Skeletal muscle tissue (tissue), 4 donors: ENCODE measurements around the gene EGFL6. TPM values are rescaled to one million over a fixed set of nuclear protein-coding genes. Genes with fewer than 3 reads are reported as not detected.

Experiments used
- H3K27ac ChIP-seq: one replicate; pipeline ENCODE4 v1.7.0; 2013; ENCODE audit warnings: mild to moderate bottlenecking, low read depth, low read length, inconsistent platforms
- H3K27me3 ChIP-seq, 3 donors: one replicate each; pipeline ENCODE4 v1.7.0; 2013; ENCODE audit warnings: low read length in 3 of 3; ENCODE audit not compliant: control insufficient read depth in 3 of 3, insufficient read depth in 3 of 3
- H3K36me3 ChIP-seq, 3 donors: one replicate each; pipeline ENCODE4 v1.7.0; 2013; ENCODE audit warnings: low read length in 3 of 3; ENCODE audit not compliant: control insufficient read depth in 3 of 3, insufficient read depth in 3 of 3
- H3K4me1 ChIP-seq, 3 donors: one replicate each; pipeline ENCODE4 v1.7.0; 2013; ENCODE audit warnings: low read length in 3 of 3, mild to moderate bottlenecking in 3 of 3; ENCODE audit not compliant: control insufficient read depth in 3 of 3, insufficient read depth in 3 of 3
- H3K4me3 ChIP-seq, 3 donors: one replicate each; pipeline ENCODE4 v1.7.0; 2013; ENCODE audit warnings: low read length in 3 of 3
- H3K9ac ChIP-seq, 3 donors: one replicate each; pipeline ENCODE4 v1.7.0; 2013; ENCODE audit warnings: low read length in 3 of 3, mild to moderate bottlenecking in 3 of 3, moderate library complexity in 2 of 3, low read depth in 1 of 3
- H3K9me3 ChIP-seq, 3 donors: one replicate each; pipeline ENCODE4 v1.7.0; 2013; ENCODE audit warnings: low read length in 3 of 3; ENCODE audit not compliant: control insufficient read depth in 3 of 3
- total RNA-seq: library from RNA; depleted of rRNA; stranded (reverse); fragments of >200 nt; gene quantifications from one replicate; pipeline ENCODE4 v1.2.3, GENCODE V29; 2014
- donor health status: Osteomylitis.

The EGFL6 gene
- total RNA-seq, 1 donor from 2014 or later = 36.0 TPM

- Histone ChIP-seq H3K27me3 (no peaks in the 10 kb centered on the region), H3K9ac (no peak overlapping the region), H3K4me3 (no peak overlapping the region), H3K9me3 (peaks cover 0 to 2% (median 0%) of the 10 kb centered on the region in 3 donors), H3K27ac (no peak overlapping the region), H3K36me3 (no peaks in the 10 kb centered on the region), H3K4me1 (no peaks in the 10 kb centered on the region)
These were observed 18.5 kb downstream of the EGFL6 start for GRCh38 chrX:13587786-13588477.

GRCh38 chrX:13590207-13590606 is 20.8 kb downstream of the EGFL6 start:
- Histone ChIP-seq H3K9me3 (peaks cover 0 to 2% (median 0%) of the 10 kb centered on the region in 3 donors), H3K27me3 (peaks cover 0 to 4% (median 0%) of the 10 kb centered on the region in 3 donors), H3K27ac (no peak overlapping the region), H3K36me3 (no peaks in the 10 kb centered on the region), H3K9ac (no peak overlapping the region), H3K4me3 (no peak overlapping the region), H3K4me1 (no peaks in the 10 kb centered on the region)

- Histone ChIP-seq H3K4me1 (no peaks in the 10 kb centered on the region), H3K9ac (no peak overlapping the region), H3K36me3 (no peaks in the 10 kb centered on the region), H3K27ac (no peak overlapping the region), H3K27me3 (peaks cover 0 to 4% (median 0%) of the 10 kb centered on the region in 3 donors), H3K4me3 (no peak overlapping the region), H3K9me3 (peaks cover 0 to 2% (median 0%) of the 10 kb centered on the region in 3 donors)
These were observed 21.5 kb downstream of the EGFL6 start for GRCh38 chrX:13590914-13591313.

- Histone ChIP-seq H3K27ac (no peak overlapping the region), H3K27me3 (peaks cover 0 to 7% (median 0%) of the 10 kb centered on the region in 3 donors), H3K4me3 (no peak overlapping the region), H3K9me3 (no peaks in the 10 kb centered on the region), H3K9ac (no peak overlapping the region), H3K4me1 (no peaks in the 10 kb centered on the region), H3K36me3 (no peaks in the 10 kb centered on the region)
These were observed 28.5 kb downstream of the EGFL6 start for GRCh38 chrX:13597874-13598273.

- H3K9ac ChIP-seq = no peak overlapping the region
- no peaks in the 10 kb centered on the region for H3K9me3 ChIP-seq
- H3K4me1 ChIP-seq = no peaks in the 10 kb centered on the region
- no peak overlapping the region for H3K27ac ChIP-seq
- peaks cover 0 to 3% (median 0%) of the 10 kb centered on the region in 3 donors for H3K27me3 ChIP-seq
- no peak overlapping the region for H3K4me3 ChIP-seq
- H3K36me3 ChIP-seq = no peaks in the 10 kb centered on the region
These were observed 29.5 kb downstream of the EGFL6 start for GRCh38 chrX:13598877-13599276.

- no peak overlapping the region for H3K4me3 ChIP-seq
- no peaks in the 10 kb centered on the region for H3K9me3 ChIP-seq
- no peaks in the 10 kb centered on the region for H3K36me3 ChIP-seq
- no peaks in the 10 kb centered on the region for H3K4me1 ChIP-seq
- peaks cover 0 to 3% (median 0%) of the 10 kb centered on the region in 3 donors for H3K27me3 ChIP-seq
- no peak overlapping the region for H3K9ac ChIP-seq
- H3K27ac ChIP-seq = no peak overlapping the region
These were observed 30.1 kb downstream of the EGFL6 start for GRCh38 chrX:13599491-13599890.

GRCh38 chrX:13605611-13606010 is 36.2 kb downstream of the EGFL6 start:
- H3K27me3 ChIP-seq = peaks cover 0 to 3% (median 0%) of the 10 kb centered on the region in 3 donors
- no peak overlapping the region for H3K9ac ChIP-seq
- H3K27ac ChIP-seq = no peak overlapping the region
- no peak overlapping the region for H3K4me3 ChIP-seq
- no peaks in the 10 kb centered on the region for H3K4me1 ChIP-seq
- no peaks in the 10 kb centered on the region for H3K9me3 ChIP-seq
- no peaks in the 10 kb centered on the region for H3K36me3 ChIP-seq

GRCh38 chrX:13607331-13607995 is 38.1 kb downstream of the EGFL6 start:
- Histone ChIP-seq H3K36me3 (no peaks in the 10 kb centered on the region), H3K4me3 (no peak overlapping the region), H3K4me1 (no peaks in the 10 kb centered on the region), H3K27me3 (no peaks in the 10 kb centered on the region), H3K9me3 (no peaks in the 10 kb centered on the region), H3K27ac (no peak overlapping the region), H3K9ac (no peak overlapping the region)

GRCh38 chrX:13607996-13608365 is 38.6 kb downstream of the EGFL6 start:
- H3K9me3 ChIP-seq = no peaks in the 10 kb centered on the region
- no peak overlapping the region for H3K27ac ChIP-seq
- no peaks in the 10 kb centered on the region for H3K4me1 ChIP-seq
- H3K36me3 ChIP-seq = no peaks in the 10 kb centered on the region
- no peak overlapping the region for H3K9ac ChIP-seq
- H3K27me3 ChIP-seq = no peaks in the 10 kb centered on the region
- no peak overlapping the region for H3K4me3 ChIP-seq

- no peak overlapping the region for H3K4me3 ChIP-seq
- H3K9me3 ChIP-seq = no peaks in the 10 kb centered on the region
- H3K27me3 ChIP-seq = no peaks in the 10 kb centered on the region
- no peaks in the 10 kb centered on the region for H3K36me3 ChIP-seq
- H3K4me1 ChIP-seq = no peaks in the 10 kb centered on the region
- H3K27ac ChIP-seq = no peak overlapping the region
- H3K9ac ChIP-seq = no peak overlapping the region
These were observed 44.8 kb downstream of the EGFL6 start for GRCh38 chrX:13614154-13614553.
